H1 (cell line): ENCODE results near the gene RASA4. TPM values are rescaled to one million over a fixed set of nuclear protein-coding genes. Genes with fewer than 3 reads are reported as not detected.
"Not testable (repeated sequence)": the region's sequence is repeated elsewhere in the genome, so short reads cannot be mapped to it uniquely, and the experiment has no call there.

ENCODE experiments used
- CTCF ChIA-PET: fragments of 300-600 bp; sonication (Branson Sonifier 250); formaldehyde crosslinking; loops from one replicate; lab custom pipeline; 2021; ENCODE audit not compliant: partially characterized antibody; lab: Charles Lee
- POLR2A ChIA-PET: fragments of 300-600 bp; sonication (Branson Sonifier 250); formaldehyde crosslinking; loops from one replicate; lab custom pipeline; 2021; ENCODE audit warnings: inconsistent platforms; ENCODE audit not compliant: partially characterized antibody; lab: Charles Lee
- DNase-seq, 2 experiments: peaks; one replicate each; pipeline versions ENCODE4 v3.0.0 to v3.0.0-alpha.2; 2010 to 2022; ENCODE audit warnings: low spot score in 2 of 2, low read depth in 1 of 2, mixed read lengths in 1 of 2
- FAIRE-seq: peaks from 2 replicates; lab custom pipeline; 2011; peaks lifted over from hg19 to GRCh38; lab: Jason Lieb, UNC
- H2AFZ ChIP-seq: 2 replicates; pipeline ENCODE4 v1.8.1; 2012; ENCODE audit warnings: low read length, inconsistent platforms
- H2AK5ac ChIP-seq: 2 replicates; pipeline ENCODE4 v1.6.1; 2013; ENCODE audit warnings: low read depth, low read length
- H2BK120ac ChIP-seq: replicated peaks from 2 replicates; pipeline ENCODE3; 2013; ENCODE audit warnings: low read depth, low read length, inconsistent platforms
- H2BK12ac ChIP-seq: 2 replicates; pipeline ENCODE4 v1.6.1; 2013; ENCODE audit warnings: low read depth, low read length
- H2BK15ac ChIP-seq: 2 replicates; pipeline ENCODE4 v1.6.1; 2013; ENCODE audit warnings: low read length
- H2BK20ac ChIP-seq: 2 replicates; pipeline ENCODE4 v1.6.1; 2013; ENCODE audit warnings: low read length
- H2BK5ac ChIP-seq: 2 replicates; pipeline ENCODE4 v1.6.1; 2013; ENCODE audit warnings: low read depth, low read length
- H3K14ac ChIP-seq: 2 replicates; pipeline ENCODE4 v1.6.1; 2013; ENCODE audit warnings: inconsistent platforms; ENCODE audit not compliant: insufficient read length
- H3K18ac ChIP-seq: 2 replicates; pipeline ENCODE4 v1.6.1; 2013; ENCODE audit warnings: low read length; ENCODE audit errors: extremely low read depth
- H3K23ac ChIP-seq: 2 replicates; pipeline ENCODE4 v1.6.1; 2013; ENCODE audit warnings: inconsistent platforms; ENCODE audit not compliant: insufficient read length
- H3K23me2 ChIP-seq: 2 replicates; pipeline ENCODE4 v1.6.1; 2013; ENCODE audit warnings: low read depth, low read length
- H3K27ac ChIP-seq: 2 replicates; pipeline ENCODE4 v1.6.1; 2011; ENCODE audit warnings: low read depth, low read length, inconsistent platforms
- H3K27me3 ChIP-seq, 4 experiments: replicated peaks in 1 of 4; 1 replicate in 1 of 4; 2 replicates in 3 of 4; pipeline versions ENCODE4 v1.6.1 to v1.8.1; 2011 to 2013; ENCODE audit warnings: low read length in 3 of 4, mild to moderate bottlenecking in 3 of 4, inconsistent platforms in 2 of 4, mixed read lengths in 2 of 4, moderate library complexity in 1 of 4; ENCODE audit not compliant: control insufficient read depth in 3 of 4, insufficient read depth in 3 of 4; ENCODE audit errors: extremely low read depth in 1 of 4
- H3K36me3 ChIP-seq, 4 experiments: 2 replicates each; pipeline versions ENCODE4 v1.6.1 to v1.8.1; 2011 to 2013; ENCODE audit warnings: mild to moderate bottlenecking in 4 of 4, low read length in 3 of 4, moderate library complexity in 2 of 4, control low read depth in 1 of 4, inconsistent platforms in 1 of 4; ENCODE audit not compliant: insufficient read depth in 4 of 4, control insufficient read depth in 2 of 4
- H3K4ac ChIP-seq: replicated peaks from 2 replicates; pipeline ENCODE3; 2013; ENCODE audit warnings: low read length, low read depth, mixed read lengths, inconsistent platforms; ENCODE audit not compliant: insufficient read length
- H3K4me1 ChIP-seq, 4 experiments: replicated peaks in 1 of 4; 1 replicate in 1 of 4; 2 replicates in 3 of 4; pipeline versions ENCODE4 v1.6.1 to v1.8.1; 2011 to 2013; ENCODE audit warnings: low read length in 3 of 4, inconsistent platforms in 2 of 4, mixed read lengths in 1 of 4; ENCODE audit not compliant: insufficient read depth in 4 of 4, control insufficient read depth in 3 of 4
- H3K4me2 ChIP-seq, 2 experiments: 2 replicates each; pipeline versions ENCODE4 v1.6.1 to v1.8.1; 2011 to 2013; ENCODE audit warnings: low read depth in 2 of 2, low read length in 2 of 2, control low read depth in 1 of 2, inconsistent platforms in 1 of 2, mild to moderate bottlenecking in 1 of 2; ENCODE audit not compliant: insufficient read depth in 1 of 2
- H3K4me3 ChIP-seq, 4 experiments: fragments of 200-600, 300-600 bp in 1 of 4; sonication (generic), shearing (Covaris generic), sonication (Bioruptor Twin) in 1 of 4; 2 replicates each; pipeline versions ENCODE4 v1.5.1 to v1.8.1; 2011 to 2016; ENCODE audit warnings: low read length in 4 of 4, low read depth in 3 of 4, control low read depth in 2 of 4, inconsistent platforms in 2 of 4, mild to moderate bottlenecking in 2 of 4, mixed read lengths in 1 of 4, moderate library complexity in 1 of 4; ENCODE audit not compliant: insufficient read depth in 2 of 4; ENCODE audit errors: extremely low read depth in 1 of 4
- H3K56ac ChIP-seq: replicated peaks from 2 replicates; pipeline ENCODE3; 2013; ENCODE audit warnings: low read depth, mild to moderate bottlenecking, mixed read lengths, low read length, inconsistent platforms; ENCODE audit not compliant: insufficient read length
- H3K79me1 ChIP-seq: 2 replicates; pipeline ENCODE4 v1.6.1; 2013; ENCODE audit warnings: low read depth, low read length, control low read depth
- H3K79me2 ChIP-seq, 2 experiments: 2 replicates each; pipeline versions ENCODE4 v1.6.1 to v1.8.1; 2012 to 2013; ENCODE audit warnings: low read length in 2 of 2, mild to moderate bottlenecking in 2 of 2, inconsistent platforms in 1 of 2; ENCODE audit not compliant: insufficient read depth in 2 of 2, control insufficient read depth in 1 of 2
- H3K9ac ChIP-seq, 4 experiments: replicated peaks in 1 of 4; 1 replicate in 1 of 4; 2 replicates in 3 of 4; pipeline versions ENCODE4 v1.6.1 to v1.8.1; 2011 to 2013; ENCODE audit warnings: low read depth in 3 of 4, low read length in 3 of 4, control low read depth in 2 of 4, mild to moderate bottlenecking in 2 of 4, moderate library complexity in 2 of 4, inconsistent platforms in 1 of 4; ENCODE audit errors: extremely low read depth in 1 of 4
- H3K9me3 ChIP-seq, 2 experiments: 2 replicates each; pipeline versions ENCODE4 v1.6.1 to v1.8.1; 2012 to 2013; ENCODE audit warnings: mild to moderate bottlenecking in 2 of 2, moderate library complexity in 2 of 2, control low read depth in 1 of 2, inconsistent platforms in 1 of 2, low read depth in 1 of 2, low read length in 1 of 2, mixed read lengths in 1 of 2; ENCODE audit not compliant: insufficient read depth in 2 of 2
- H4K20me1 ChIP-seq, 2 experiments: replicated peaks in 1 of 2; 2 replicates each; pipeline versions ENCODE3 to v1.8.1; 2011 to 2013; ENCODE audit warnings: inconsistent platforms in 2 of 2, low read length in 2 of 2, mild to moderate bottlenecking in 1 of 2; ENCODE audit not compliant: insufficient read depth in 2 of 2, control insufficient read depth in 1 of 2
- H4K5ac ChIP-seq: 2 replicates; pipeline ENCODE4 v1.6.1; 2013; ENCODE audit warnings: low read length, low read depth, mixed read lengths, inconsistent platforms; ENCODE audit not compliant: insufficient read length
- H4K8ac ChIP-seq: 2 replicates; pipeline ENCODE4 v1.8.0; 2013; ENCODE audit warnings: mild to moderate bottlenecking, moderate library complexity, low read length, inconsistent platforms; ENCODE audit not compliant: insufficient read depth; ENCODE audit errors: extremely low read depth
- H4K91ac ChIP-seq: replicated peaks from 2 replicates; pipeline ENCODE3; 2013; ENCODE audit warnings: low read length, mixed read lengths, inconsistent platforms; ENCODE audit not compliant: insufficient read length
- WGBS, 2 experiments: shearing (Covaris generic) in 1 of 2; methylation state at CpG; one replicate each; pipeline versions ENCODE4 v1.1.6 to v1.1.7; 2013 to 2015; ENCODE audit warnings: low lambda C conversion rate in 2 of 2, mixed read lengths in 2 of 2, inconsistent platforms in 1 of 2, low coverage in 1 of 2, missing lambda C conversion rate in 1 of 2; ENCODE audit not compliant: insufficient replicate concordance in 2 of 2, insufficient coverage in 1 of 2, insufficient read length in 1 of 2; ENCODE audit errors: extremely low coverage in 1 of 2, missing lambda C conversion rate in 1 of 2; 5-methylcytosine and 5-hydroxymethylcytosine counted together
- polyA plus RNA-seq, 7 experiments: library from polyadenylated mRNA; depleted of rRNA in 3 of 7; stranded (reverse) in 5 of 7; unstranded in 2 of 7; fragments of >200 nt in 5 of 7; fragments of 200-250 nt in 2 of 7; gene quantifications; 1 replicate in 5 of 7; 2 replicates in 1 of 7; 4 replicates in 1 of 7; pipeline versions ENCODE4 v1.2.1 to v1.2.3, GENCODE V29; 2011 to 2013; ENCODE audit warnings: missing spikeins in 2 of 7, mixed read lengths in 2 of 7
- total RNA-seq: library from RNA; stranded (reverse); fragmentation: NEBNext Ultra II Directional; extraction: Animal tissue kit (Norgen Biotek cat#: 25700); gene quantifications from 2 replicates; pipeline ENCODE4 v1.2.1, GENCODE V29; 2021

The RASA4 gene
- total and polyA plus RNA-seq, 2 of the 8 experiments (the other 6 are each of a cell fraction or from before 2014, with no cell fraction given): 19.6 to 23.4 TPM

DNA sequence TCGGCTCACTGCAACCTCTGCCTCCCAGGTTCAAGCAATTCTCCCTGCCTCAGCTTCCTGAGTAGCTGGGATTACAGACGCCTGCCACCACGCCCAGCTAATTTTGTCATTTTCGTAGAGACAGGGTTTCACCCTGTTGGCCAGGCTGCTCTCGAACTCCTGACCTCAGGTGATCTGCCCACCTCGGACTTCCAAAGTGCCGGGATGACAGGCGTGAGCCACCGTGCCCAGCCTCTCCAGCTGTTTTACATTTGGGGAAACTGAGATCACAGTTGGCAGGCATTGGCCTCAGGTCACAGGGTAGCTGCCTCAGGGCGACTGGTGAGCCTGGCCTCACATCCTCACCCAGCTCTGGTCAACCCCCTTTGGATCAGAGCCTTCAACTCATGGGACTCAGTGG lies 6.8 kb downstream of the RASA4 start:
- H3K14ac ChIP-seq, H3K18ac ChIP-seq, H3K4ac ChIP-seq, H3K79me2 ChIP-seq, H3K79me1 ChIP-seq, CTCF ChIA-PET, H3K27me3 ChIP-seq, H2BK15ac ChIP-seq, H2BK5ac ChIP-seq, H4K91ac ChIP-seq, DNase-seq, H3K36me3 ChIP-seq, H3K23me2 ChIP-seq, H3K9me3 ChIP-seq, H3K4me2 ChIP-seq, H2BK120ac ChIP-seq, H4K8ac ChIP-seq, H2AFZ ChIP-seq, H2AK5ac ChIP-seq, H3K27ac ChIP-seq, H3K23ac ChIP-seq, POLR2A ChIA-PET, H2BK20ac ChIP-seq, H4K5ac ChIP-seq, H3K4me1 ChIP-seq, H4K20me1 ChIP-seq, H3K9ac ChIP-seq, FAIRE-seq, H3K56ac ChIP-seq, H3K4me3 ChIP-seq, H2BK12ac ChIP-seq: not testable (repeated sequence)
- WGBS, 2 experiments: 89% methylated on average over 6 of the region's 10 CpGs; no CpG with 5 or more reads in 1 of the 2 experiments

GRCh38 chr7:102606848-102607247 lies 9.7 kb downstream of the RASA4 start:
- H2BK15ac ChIP-seq, H3K27ac ChIP-seq, DNase-seq, H3K4ac ChIP-seq, H3K36me3 ChIP-seq, H4K20me1 ChIP-seq, H3K79me2 ChIP-seq, POLR2A ChIA-PET, H2BK5ac ChIP-seq, H3K56ac ChIP-seq, H2BK20ac ChIP-seq, H2AFZ ChIP-seq, H2AK5ac ChIP-seq, H3K9me3 ChIP-seq, H3K79me1 ChIP-seq, H3K4me1 ChIP-seq, H3K4me2 ChIP-seq, H3K4me3 ChIP-seq, H4K5ac ChIP-seq, H3K14ac ChIP-seq, H3K23me2 ChIP-seq, FAIRE-seq, H3K27me3 ChIP-seq, H3K9ac ChIP-seq, CTCF ChIA-PET, H2BK12ac ChIP-seq, H4K91ac ChIP-seq, H2BK120ac ChIP-seq, H3K18ac ChIP-seq, H4K8ac ChIP-seq, H3K23ac ChIP-seq: not testable (repeated sequence)
- no CpG with 5 or more reads among the region's 5 CpGs for WGBS, 2 experiments
